Activated T-helper 9 cell treated with anti-CD3 and anti-CD28 coated beads, Interleukin-2, amount 50 U/mL, for 16 hours (primary cell): ENCODE measurements around the gene SYNGAP1.

Experiments
- DNase-seq: peaks from one replicate; pipeline ENCODE4 v3.0.0-alpha.2; 2020; ENCODE audit warnings: low read depth

Gene SYNGAP1

DNA sequence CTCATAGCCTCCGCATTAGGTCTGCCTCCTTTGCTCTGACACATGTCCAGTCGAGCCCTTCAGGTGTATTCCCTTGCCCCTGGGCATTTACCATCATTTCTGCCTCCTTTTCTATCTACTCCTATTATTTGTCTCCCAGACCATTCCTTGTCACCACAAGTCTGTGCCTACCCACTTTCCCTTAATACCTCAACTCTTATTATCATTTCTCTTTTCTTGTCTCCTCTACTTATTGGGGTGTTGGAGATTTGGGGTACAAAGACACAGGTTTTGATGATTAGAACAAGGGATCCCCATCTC lies 1.4 kb downstream of the SYNGAP1 start:
- no peak for DNase-seq

DNA sequence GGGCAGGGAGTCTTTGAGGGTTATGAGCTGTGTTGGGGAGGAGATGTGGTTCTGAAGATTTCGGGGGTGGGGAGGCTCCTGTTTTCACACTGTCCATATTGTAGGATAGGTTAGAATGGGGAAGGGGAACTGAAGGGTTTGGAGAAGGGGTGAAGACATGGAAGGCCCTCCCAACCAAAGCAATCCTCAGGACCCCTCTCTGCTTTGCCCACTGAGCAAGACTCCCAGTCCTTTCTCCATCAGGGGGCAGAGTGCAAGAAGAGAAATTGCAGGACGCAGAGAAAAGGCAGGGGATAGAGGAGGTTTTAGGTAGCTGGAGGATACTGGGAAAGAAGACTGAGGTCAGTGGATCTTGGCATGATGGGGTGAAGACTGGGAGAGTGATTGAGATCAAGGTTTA lies 3.9 kb downstream of the SYNGAP1 start:
- no peak for DNase-seq

GRCh38 chr6:33424855-33425667 lies 5.2 kb downstream of the SYNGAP1 start:
- DNase-seq, result no peak

DNA sequence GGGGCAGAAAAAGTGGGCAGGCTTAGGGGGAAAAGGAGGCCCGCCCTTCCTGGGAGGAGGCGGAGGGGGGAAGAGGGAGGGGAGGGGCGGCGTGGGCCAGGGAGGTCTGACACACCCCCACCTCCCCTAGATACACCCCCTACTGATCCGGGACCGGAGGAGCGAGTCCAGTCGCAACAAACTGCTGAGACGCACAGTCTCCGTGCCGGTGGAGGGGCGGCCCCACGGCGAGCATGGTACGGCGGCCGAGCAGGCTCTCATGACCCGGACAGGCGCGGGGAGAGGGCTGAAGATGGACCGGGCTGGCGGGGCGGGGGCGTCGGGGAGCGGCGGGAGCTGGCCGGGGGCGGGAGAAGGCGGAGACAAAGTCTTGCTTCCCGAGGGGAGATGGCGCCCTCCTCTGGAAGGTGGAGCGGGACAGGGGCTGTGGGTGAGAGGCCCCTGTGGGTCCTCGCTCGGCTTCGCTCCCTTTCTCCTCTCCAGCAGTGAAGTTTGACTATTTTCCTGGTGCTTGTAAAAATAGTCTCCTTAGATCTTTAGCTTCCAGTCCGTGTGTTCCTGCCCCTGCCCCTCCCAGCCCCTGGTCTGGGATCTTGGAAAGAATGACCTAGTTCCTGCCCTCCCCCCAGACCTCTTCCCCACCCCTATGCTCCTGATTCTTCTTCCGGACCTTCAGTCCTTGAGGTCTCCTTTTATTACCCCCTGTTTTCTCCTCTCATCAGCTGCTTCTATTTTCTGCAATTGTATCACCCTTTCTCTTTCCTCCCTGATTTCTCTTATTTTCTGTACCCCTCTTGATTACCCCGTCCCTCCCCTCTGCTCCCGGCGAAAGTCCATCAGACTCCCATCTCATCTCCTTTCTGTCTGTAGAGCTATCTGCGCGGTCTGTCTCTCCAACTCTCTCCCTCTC lies 6.1 kb downstream of the SYNGAP1 start:
- DNase-seq, result peak; percentile 72

- DNase-seq, result no peak
Measured at GRCh38 chr6:33426590-33427511, 7.0 kb downstream of the SYNGAP1 start.

- peak; percentile 46 for DNase-seq
Measured at GRCh38 chr6:33427585-33428223, 7.8 kb downstream of the SYNGAP1 start.

DNA sequence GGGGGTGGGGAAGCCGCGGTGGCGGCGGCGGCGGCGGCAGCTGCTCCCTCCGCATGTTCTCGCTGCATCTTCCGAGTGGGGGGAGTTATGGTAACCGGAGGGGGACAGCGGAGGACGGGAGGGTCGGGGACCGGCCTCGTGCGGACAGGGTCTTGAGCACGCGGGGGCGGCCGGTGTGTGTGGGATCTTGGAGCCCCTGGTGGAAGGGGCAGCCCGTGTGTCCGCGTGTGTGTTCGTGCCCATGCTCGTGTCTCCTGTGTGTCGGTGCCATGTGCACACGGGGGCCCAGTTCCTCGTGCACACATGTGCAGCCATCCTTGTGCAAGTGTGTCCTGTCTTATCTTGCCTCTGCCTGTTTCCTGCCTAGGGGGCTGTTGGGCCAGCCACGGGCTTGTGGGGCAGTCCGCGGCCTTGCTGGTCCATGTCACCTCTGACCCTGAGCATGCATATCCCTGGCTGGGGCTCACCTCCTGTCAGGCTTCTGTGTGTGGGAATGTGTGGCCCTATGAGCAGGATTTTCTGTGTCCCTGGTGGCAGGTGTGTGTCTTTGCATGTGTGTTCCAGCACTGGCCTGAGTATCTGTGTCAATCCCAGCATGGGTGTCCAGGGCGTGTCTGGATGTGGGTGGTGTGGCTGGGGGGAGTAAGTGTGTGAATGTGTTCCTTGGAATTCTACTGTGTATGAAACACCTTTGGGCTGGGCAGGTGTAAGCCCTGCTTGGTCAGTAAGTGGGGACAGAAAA lies 8.5 kb downstream of the SYNGAP1 start:
- DNase-seq, result no peak

DNA sequence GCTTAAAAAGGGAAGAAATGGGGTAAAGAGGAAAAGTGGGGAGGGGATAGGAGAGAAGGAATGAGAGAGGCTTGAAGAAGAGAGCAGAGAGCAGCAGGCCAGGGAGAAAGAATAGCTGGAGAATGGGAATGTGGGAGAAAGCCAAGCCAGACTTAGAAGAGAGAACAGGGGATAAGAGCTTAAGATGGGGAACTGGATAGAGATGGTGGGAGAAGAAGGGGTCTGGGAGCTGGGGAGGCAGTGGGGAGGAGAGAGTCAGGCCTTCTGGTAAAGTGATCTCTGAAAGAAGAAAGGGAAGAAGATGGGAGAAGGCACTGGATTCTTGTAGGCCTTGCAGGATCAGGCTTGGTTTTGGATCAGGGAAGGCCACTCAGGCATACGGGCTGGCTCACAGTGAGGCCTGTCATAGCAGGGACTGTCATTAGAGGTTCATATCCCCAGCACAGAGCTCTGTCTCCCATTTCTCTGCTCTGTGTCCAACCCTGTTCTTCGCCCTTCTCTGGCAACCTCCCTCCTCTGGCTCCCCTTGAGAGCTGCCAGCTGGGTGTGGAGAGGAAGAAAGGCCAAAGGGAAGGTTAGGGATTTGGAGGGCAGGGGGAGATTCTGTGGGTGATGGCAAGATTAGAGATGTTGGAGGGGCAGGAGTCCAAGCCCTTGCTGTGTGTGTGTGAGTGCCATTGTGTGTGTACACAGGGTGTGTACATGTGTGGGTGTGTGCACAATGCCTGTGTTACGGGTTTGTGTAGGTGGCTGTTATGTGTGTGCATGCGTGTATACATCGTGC lies 9.3 kb downstream of the SYNGAP1 start:
- DNase-seq, result no peak

- no peak for DNase-seq
Measured at GRCh38 chr6:33429750-33430052, 9.8 kb downstream of the SYNGAP1 start.

DNA sequence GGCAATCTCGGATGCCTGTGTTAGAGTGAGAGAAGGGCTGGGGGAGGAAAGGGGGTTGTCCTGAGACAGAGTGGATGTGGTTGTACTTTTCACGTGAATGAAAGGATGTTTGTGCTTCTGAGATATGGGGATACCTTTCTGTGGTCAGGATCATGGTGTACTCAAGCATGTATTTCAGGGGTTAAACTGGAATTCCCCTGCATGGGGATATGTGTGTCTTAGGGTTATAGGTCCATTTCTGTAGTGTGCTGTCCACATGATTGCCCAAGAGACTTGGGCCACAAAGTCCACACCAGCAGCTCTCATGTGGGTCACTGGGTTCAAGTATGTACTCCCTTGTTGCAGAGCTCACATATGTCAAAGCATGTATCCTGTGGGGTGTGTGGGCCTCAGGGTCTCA lies 10.5 kb downstream of the SYNGAP1 start:
- no peak for DNase-seq

DNA sequence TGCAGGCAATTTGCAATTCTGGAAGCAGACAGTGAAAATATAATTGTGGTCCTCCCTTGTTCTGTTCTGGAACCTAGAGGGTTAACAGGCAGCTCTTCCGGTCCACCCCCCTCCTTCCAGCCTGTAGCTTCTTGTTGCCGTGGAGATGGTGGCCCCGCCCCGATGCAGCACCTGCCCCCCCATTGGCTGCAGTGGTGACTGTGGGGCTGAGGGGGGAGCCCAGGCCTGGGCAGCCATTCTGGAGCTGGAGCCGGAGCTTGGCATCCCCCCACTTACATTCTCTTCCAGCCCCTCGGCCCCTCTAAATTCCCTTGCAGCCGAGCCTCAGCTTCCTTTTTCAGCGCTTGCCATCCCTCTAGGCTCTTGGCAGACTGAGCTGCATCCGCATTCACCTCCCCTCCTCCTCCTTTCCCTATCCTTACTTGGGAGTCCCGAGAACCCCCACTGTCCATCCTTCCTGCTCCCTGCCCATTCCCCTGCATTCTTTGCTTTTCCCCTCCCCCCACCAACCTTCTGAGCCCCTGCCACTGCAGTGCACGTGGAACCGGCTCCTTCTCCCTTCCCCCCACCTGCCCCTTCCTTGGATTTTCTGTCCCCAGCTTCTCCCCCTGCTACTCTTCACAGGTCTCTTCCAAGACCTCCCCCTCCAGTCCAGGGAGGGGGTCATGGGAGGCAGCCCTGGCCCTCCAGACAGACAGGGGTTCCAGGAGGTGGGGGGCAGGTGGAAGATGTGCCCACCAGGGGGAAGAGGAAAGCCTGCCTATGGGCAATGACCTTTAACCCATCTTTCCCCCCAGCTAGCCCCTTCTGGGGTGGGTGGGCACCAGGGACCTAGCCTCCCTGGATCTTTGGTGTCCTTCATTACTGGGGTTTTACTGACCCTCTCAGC lies 11.4 kb downstream of the SYNGAP1 start:
- peak; percentile 61 for DNase-seq

DNA sequence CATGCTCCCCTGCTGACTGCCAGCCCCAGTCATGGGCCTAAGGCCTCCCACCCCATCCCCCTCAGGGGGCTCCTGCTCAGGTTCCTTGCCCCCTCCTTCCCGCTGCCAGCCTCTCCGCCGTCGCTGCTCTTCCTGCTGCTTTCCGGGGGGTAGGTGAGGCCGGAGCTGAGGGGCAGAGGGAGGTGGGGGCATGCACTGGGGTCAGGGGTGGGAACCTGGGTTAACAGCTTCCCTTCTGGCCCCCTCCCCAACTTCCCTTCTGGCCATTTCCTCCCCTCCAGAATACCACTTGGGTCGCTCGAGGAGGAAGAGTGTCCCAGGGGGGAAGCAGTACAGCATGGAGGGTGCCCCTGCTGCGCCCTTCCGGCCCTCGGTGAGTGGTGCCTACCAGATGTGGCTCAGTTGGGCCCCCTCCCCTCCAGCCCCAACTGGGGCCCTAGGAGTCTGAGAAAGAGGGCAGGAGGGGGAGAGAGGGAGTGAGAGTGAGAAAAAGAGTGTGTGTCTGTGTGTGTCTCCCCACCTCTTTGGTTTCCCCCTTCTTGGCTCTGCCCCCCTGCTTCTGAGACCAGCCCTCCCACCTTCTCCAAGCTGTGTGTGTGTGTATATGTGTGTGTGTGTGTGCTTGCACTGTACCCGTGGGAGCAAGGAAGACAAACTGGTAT lies 12.1 kb downstream of the SYNGAP1 start:
- DNase-seq, result no peak

DNA sequence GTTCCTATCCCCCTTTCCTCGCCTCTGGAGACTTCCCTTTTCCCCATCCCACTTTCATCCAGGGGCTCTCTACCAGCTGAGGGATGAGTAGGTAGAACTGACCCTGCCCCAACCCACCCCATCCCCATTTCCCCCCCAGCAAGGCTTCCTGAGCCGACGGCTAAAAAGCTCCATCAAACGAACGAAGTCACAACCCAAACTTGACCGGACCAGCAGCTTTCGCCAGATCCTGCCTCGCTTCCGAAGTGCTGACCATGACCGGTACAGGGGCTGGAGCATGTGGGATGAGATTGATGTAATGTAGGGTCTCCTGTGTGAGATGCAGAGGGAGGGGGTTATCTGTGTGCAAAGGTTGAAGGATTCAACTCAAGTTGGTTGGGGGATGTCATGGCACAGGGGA lies 12.7 kb downstream of the SYNGAP1 start:
- DNase-seq, result no peak

- no peak for DNase-seq
Measured at GRCh38 chr6:33433001-33433543, 13.2 kb downstream of the SYNGAP1 start.

DNA sequence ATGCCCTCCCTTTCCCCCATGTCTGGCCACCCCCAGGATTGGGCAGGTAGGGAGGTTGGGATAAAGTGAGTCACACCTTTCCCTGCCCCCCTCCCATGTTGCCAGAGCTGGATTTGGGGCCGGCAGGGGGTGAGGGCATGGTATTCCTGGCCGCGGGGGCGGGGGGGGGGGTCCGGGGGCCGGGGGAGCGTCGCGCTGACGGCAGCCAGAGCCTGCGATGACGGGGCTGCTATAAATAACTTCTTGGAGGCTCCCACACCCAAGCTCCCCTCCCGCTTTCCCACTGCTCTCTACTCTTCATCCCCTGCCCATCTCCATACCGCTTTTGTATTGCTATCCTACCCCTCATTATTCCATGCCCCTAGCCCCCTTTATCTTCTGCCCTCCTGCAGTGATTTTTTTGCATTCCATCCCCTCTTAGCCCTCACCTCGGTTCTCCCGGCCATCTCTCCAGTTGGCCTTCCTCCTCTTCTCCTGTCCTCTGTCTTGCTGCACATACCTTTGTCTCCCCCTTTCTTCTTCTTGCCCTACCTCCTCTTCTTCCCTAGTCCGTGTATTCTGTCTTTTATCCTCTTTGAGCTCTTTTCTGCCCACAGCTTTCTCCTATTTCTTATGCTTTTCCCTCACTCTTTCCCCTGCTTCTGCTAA lies 13.8 kb downstream of the SYNGAP1 start:
- DNase-seq, result no peak

GRCh38 chr6:33434961-33435360 lies 15.1 kb downstream of the SYNGAP1 start:
- no peak for DNase-seq

DNA sequence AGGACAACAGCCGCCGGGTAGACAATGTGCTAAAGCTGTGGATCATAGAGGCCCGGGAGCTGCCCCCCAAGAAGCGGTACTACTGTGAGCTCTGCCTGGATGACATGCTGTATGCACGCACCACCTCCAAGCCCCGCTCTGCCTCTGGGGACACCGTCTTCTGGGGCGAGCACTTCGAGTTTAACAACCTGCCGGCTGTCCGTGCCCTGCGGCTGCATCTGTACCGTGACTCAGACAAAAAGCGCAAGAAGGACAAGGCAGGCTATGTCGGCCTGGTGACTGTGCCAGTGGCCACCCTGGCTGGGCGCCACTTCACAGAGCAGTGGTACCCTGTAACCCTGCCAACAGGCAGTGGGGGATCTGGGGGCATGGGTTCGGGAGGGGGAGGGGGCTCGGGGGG lies 17.8 kb downstream of the SYNGAP1 start:
- DNase-seq, result no peak

DNA sequence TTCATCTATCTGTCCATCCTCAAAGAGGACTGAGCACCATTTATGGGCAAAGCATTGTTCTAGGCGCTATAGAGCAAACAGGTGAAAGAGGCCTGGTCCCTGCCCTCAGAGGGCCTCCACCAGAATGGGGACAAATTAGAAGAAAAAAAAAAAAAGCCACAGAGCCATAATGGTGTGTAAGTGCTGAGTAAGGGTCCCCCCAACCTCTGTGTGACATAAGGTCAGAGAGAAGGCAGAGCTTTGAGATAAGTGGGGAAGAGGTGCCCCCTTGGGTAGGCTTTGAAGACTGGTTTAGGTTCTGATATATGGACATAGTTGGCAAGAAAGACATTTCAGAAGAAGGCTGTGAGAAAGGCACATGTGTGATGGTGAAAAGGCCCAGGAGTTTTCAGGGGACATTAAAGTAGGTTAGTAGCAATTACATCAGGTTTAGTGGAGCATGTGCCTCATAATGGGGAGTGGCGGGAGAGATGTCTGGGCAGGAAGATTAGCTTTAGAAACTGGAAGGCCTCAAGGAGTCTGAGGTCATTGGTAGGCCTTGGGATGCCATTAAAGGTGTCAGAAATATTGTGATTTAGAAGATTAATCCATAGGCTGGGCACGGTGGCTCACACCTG lies 19.2 kb downstream of the SYNGAP1 start:
- no peak for DNase-seq
